Fibroblast of lung (primary cell): Measurements from ENCODE around the gene RNASE8. TPM values are rescaled to one million over a fixed set of nuclear protein-coding genes. Genes with fewer than 3 reads are reported as not detected.

Source experiments
- DNase-seq, 2 donors: peaks; one replicate each; pipeline versions ENCODE4 v3.0.0 to v3.0.0-alpha.2; 2010; ENCODE audit warnings: low read depth in 2 of 2
- H2AFZ ChIP-seq: 2 replicates; pipeline ENCODE4 v1.5.1; 2012; ENCODE audit warnings: low read length, control low read depth, inconsistent platforms
- H3K27ac ChIP-seq: 2 replicates; pipeline ENCODE4 v1.5.1; 2011; ENCODE audit warnings: low read length, control low read depth; ENCODE audit not compliant: insufficient read depth
- H3K27me3 ChIP-seq: 2 replicates; pipeline ENCODE4 v1.5.1; 2011; ENCODE audit warnings: mild to moderate bottlenecking, low read length; ENCODE audit not compliant: control insufficient read depth, insufficient read depth
- H3K36me3 ChIP-seq: 2 replicates; pipeline ENCODE4 v1.5.1; 2011; ENCODE audit warnings: low read length; ENCODE audit not compliant: control insufficient read depth, insufficient read depth
- H3K4me1 ChIP-seq: 2 replicates; pipeline ENCODE4 v1.5.1; 2011; ENCODE audit warnings: low read length; ENCODE audit not compliant: control insufficient read depth, insufficient read depth; ENCODE audit errors: extremely low read depth
- H3K4me2 ChIP-seq: 2 replicates; pipeline ENCODE4 v1.5.1; 2011; ENCODE audit warnings: low read length, control low read depth; ENCODE audit not compliant: insufficient read depth; ENCODE audit errors: extremely low read depth
- H3K4me3 ChIP-seq, 4 experiments: fragments of 200-600 bp in 1 of 4; sonication (generic) in 1 of 4; replicated peaks in 1 of 4; 2 replicates each; pipeline ENCODE4 v1.5.1; 2011 to 2016; ENCODE audit warnings: low read length in 4 of 4, low read depth in 3 of 4, mild to moderate bottlenecking in 3 of 4, control low read depth in 2 of 4, inconsistent platforms in 1 of 4, mixed read lengths in 1 of 4; ENCODE audit not compliant: insufficient read depth in 1 of 4; ENCODE audit errors: control extremely low read depth in 1 of 4
- H3K79me2 ChIP-seq: 2 replicates; pipeline ENCODE4 v1.5.1; 2012; ENCODE audit warnings: mild to moderate bottlenecking, low read length, inconsistent platforms; ENCODE audit not compliant: control insufficient read depth, insufficient read depth
- H3K9ac ChIP-seq: 2 replicates; pipeline ENCODE4 v1.5.1; 2011; ENCODE audit warnings: mild to moderate bottlenecking, low read length, control low read depth; ENCODE audit not compliant: insufficient read depth
- H3K9me3 ChIP-seq: 2 replicates; pipeline ENCODE4 v1.5.1; 2012; ENCODE audit warnings: low read depth, low read length; ENCODE audit not compliant: control insufficient read depth, insufficient read depth
- H4K20me1 ChIP-seq: 2 replicates; pipeline ENCODE4 v1.5.1; 2011; ENCODE audit warnings: low read length; ENCODE audit not compliant: control insufficient read depth, insufficient read depth; ENCODE audit errors: extremely low read depth
- CTCF ChIP-seq, 2 donors: IDR thresholded peaks in 1 of 2; conservative IDR thresholded peaks in 1 of 2; 1 replicate in 1 of 2; 2 replicates in 1 of 2; pipeline ENCODE4 v1.5.1; 2011 to 2012; ENCODE audit warnings: low read length in 2 of 2, control low read depth in 1 of 2, inconsistent platforms in 1 of 2, low read depth in 1 of 2, mild to moderate bottlenecking in 1 of 2
- EZH2 ChIP-seq: IDR thresholded peaks from 2 replicates; pipeline ENCODE4 v1.5.1; 2012; ENCODE audit warnings: low read length, control low read depth, mild to moderate bottlenecking; ENCODE audit errors: missing control alignments
- polyA plus RNA-seq, 2 donors: library from polyadenylated mRNA; depleted of rRNA in 1 of 2; stranded (reverse) in 1 of 2; unstranded in 1 of 2; fragments of >200 nt; gene quantifications; 2 replicates each; pipeline ENCODE4 v1.2.1, GENCODE V29; 2011 to 2012; ENCODE audit warnings: missing spikeins in 1 of 2
- total RNA-seq: library from RNA; depleted of rRNA; stranded (reverse); fragments of >200 nt; gene quantifications from 2 replicates; pipeline ENCODE4 v1.2.1, GENCODE V29; 2014

The RNASE8 gene
- total and polyA plus RNA-seq, 2 donors (not counting 1 experiment from before 2014, with no cell fraction given): not detected

GRCh38 chr14:21086908-21087293, 29.3 kb downstream of the RNASE8 start:
- Histone ChIP-seq H3K79me2 (no peaks in the 10 kb centered on the region), H3K27ac (peak overlapping the region; percentile 93), H3K4me1 (peaks cover 11% of the 10 kb centered on the region), H3K4me3 (no peak overlapping the region), H4K20me1 (no peaks in the 10 kb centered on the region), H3K36me3 (peaks cover 12% of the 10 kb centered on the region), H3K9me3 (no peaks in the 10 kb centered on the region), H3K4me2 (no peak overlapping the region), H2AFZ (no peak overlapping the region), H3K9ac (peak overlapping the region; percentile 43), H3K27me3 (no peaks in the 10 kb centered on the region)
- TF ChIP-seq CTCF (conservative IDR thresholded peaks at IDR 0.05 in 1 of 2, IDR thresholded peaks at IDR 0.05 in 1 of 2; ENCODE audit: low read depth in 1 of 2, low read length in 2 of 2) (no peak), EZH2 (no peak)
- DNase-seq: no peak

GRCh38 chr14:21087294-21088091, 29.9 kb downstream of the RNASE8 start:
- no peak overlapping the region for H3K4me3 ChIP-seq
- no peaks in the 10 kb centered on the region for H3K9me3 ChIP-seq
- no peaks in the 10 kb centered on the region for H3K27me3 ChIP-seq
- no peaks in the 10 kb centered on the region for H4K20me1 ChIP-seq
- peak overlapping the region; percentile 93 for H3K27ac ChIP-seq
- peak; percentile 94 to 96 for DNase-seq
- no peak overlapping the region for H3K4me2 ChIP-seq
- H3K9ac ChIP-seq: peak overlapping the region; percentile 43
- no peak overlapping the region for H2AFZ ChIP-seq
- H3K36me3 ChIP-seq: peaks cover 11% of the 10 kb centered on the region
- no peaks in the 10 kb centered on the region for H3K79me2 ChIP-seq
- peaks cover 11% of the 10 kb centered on the region for H3K4me1 ChIP-seq
- TF ChIP-seq CTCF (conservative IDR thresholded peaks at IDR 0.05 in 1 of 2, IDR thresholded peaks at IDR 0.05 in 1 of 2; ENCODE audit: low read depth in 1 of 2, low read length in 2 of 2) (no peak), EZH2 (no peak)

- Histone ChIP-seq H3K36me3 (peaks cover 10% of the 10 kb centered on the region), H3K4me1 (peaks cover 11% of the 10 kb centered on the region), H2AFZ (no peak overlapping the region), H3K27me3 (no peaks in the 10 kb centered on the region), H3K4me2 (no peak overlapping the region), H3K79me2 (no peaks in the 10 kb centered on the region), H3K9me3 (no peaks in the 10 kb centered on the region), H4K20me1 (no peaks in the 10 kb centered on the region), H3K27ac (peak overlapping the region; percentile 93), H3K9ac (no peak overlapping the region), H3K4me3 (no peak overlapping the region)
- TF ChIP-seq CTCF (conservative IDR thresholded peaks at IDR 0.05 in 1 of 2, IDR thresholded peaks at IDR 0.05 in 1 of 2; ENCODE audit: low read depth in 1 of 2, low read length in 2 of 2): no peak
- TF ChIP-seq EZH2: no peak
- no peak for DNase-seq
Observed at GRCh38 chr14:21088687-21089086, 31.1 kb downstream of the RNASE8 start.
